NCI-H2227 (cell line): ENCODE data around the gene TOP3A.

ENCODE experiments used
- DNase-seq: peaks from one replicate; lab custom pipeline; 2025; ENCODE audit not compliant: unreplicated experiment; lab: John Stamatoyannopoulos, UW

TOP3A gene

GRCh38 chr17:18235743-18236256 is 79.0 kb downstream of the TOP3A start:
- no peak for DNase-seq

- no peak for DNase-seq
Observed at GRCh38 chr17:18234853-18235380, 79.9 kb downstream of the TOP3A start.

- DNase-seq, result no peak
Observed at GRCh38 chr17:18233803-18234518, 80.8 kb downstream of the TOP3A start.

GRCh38 chr17:18231164-18231563 is 83.6 kb downstream of the TOP3A start:
- no peak for DNase-seq

GRCh38 chr17:18230288-18231141 is 84.3 kb downstream of the TOP3A start:
- no peak for DNase-seq

- DNase-seq, result no peak
Observed at GRCh38 chr17:18229771-18230170, 85.0 kb downstream of the TOP3A start.

- DNase-seq, result no peak
Observed at GRCh38 chr17:18229254-18229653, 85.5 kb downstream of the TOP3A start.

GRCh38 chr17:18228176-18228682 is 86.6 kb downstream of the TOP3A start:
- DNase-seq, result no peak

- DNase-seq, result no peak
Observed at GRCh38 chr17:18227635-18228034, 87.2 kb downstream of the TOP3A start.

- DNase-seq, result no peak
Observed at GRCh38 chr17:18226284-18226945, 88.4 kb downstream of the TOP3A start.

GRCh38 chr17:18225642-18226283 is 89.0 kb downstream of the TOP3A start:
- DNase-seq, result no peak

- DNase-seq, result peak; percentile 95
Observed at GRCh38 chr17:18225121-18225641, 89.6 kb downstream of the TOP3A start, which contains the start of gene LLGL1. TSS of gene LLGL1 (plus strand) at chr17:18225635. CDS start at chr17:18225683, 48 bp downstream.

GRCh38 chr17:18224387-18225120 is 90.2 kb downstream of the TOP3A start:
- peak; percentile 58 for DNase-seq

- no peak for DNase-seq
Observed at GRCh38 chr17:18224053-18224386, 90.8 kb downstream of the TOP3A start.
